Thyroid gland (tissue), 4 donors: Measurements from ENCODE around the gene DUS1L. TPM values are rescaled to one million over a fixed set of nuclear protein-coding genes. Genes with fewer than 3 reads are reported as not detected.
"Not testable (repeated sequence)": the region's sequence is repeated elsewhere in the genome, so short reads cannot be mapped to it uniquely, and the experiment has no call there.

Source experiments
- DNase-seq, 2 donors: peaks; one replicate each; pipeline ENCODE4 v3.0.0-alpha.2; 2019
- H3K27ac ChIP-seq, 3 donors: fragments of 200-600 bp; sonication (generic); 1 replicate in 2 of 3; 2 replicates in 1 of 3; pipeline ENCODE4 v1.5.1; 2016 to 2019; ENCODE audit warnings: mild to moderate bottlenecking in 1 of 3, moderate library complexity in 1 of 3
- H3K27me3 ChIP-seq: fragments of 200-600 bp; sonication (generic); one replicate; pipeline ENCODE4 v1.5.1; 2019
- H3K36me3 ChIP-seq, 2 donors: fragments of 200-600 bp; sonication (generic); one replicate each; pipeline ENCODE4 v1.5.1; 2016 to 2019
- H3K4me1 ChIP-seq, 2 donors: fragments of 200-600 bp; sonication (generic); one replicate each; pipeline ENCODE4 v1.5.1; 2017 to 2019
- H3K4me3 ChIP-seq, 3 donors: fragments of 200-600 bp; sonication (generic); replicated peaks in 1 of 3; 1 replicate in 2 of 3; 2 replicates in 1 of 3; pipeline ENCODE4 v1.5.1; 2016; ENCODE audit warnings: mild to moderate bottlenecking in 1 of 3
- H3K9me3 ChIP-seq: fragments of 200-600 bp; sonication (generic); one replicate; pipeline ENCODE4 v1.5.1; 2017
- POLR2A ChIP-seq, 2 donors: fragments of 450-650 bp; IDR thresholded peaks; one replicate each; pipeline ENCODE4 v1.6.1; 2017; ENCODE audit warnings: antibody characterized with exemption in 2 of 2, mild to moderate bottlenecking in 2 of 2, moderate library complexity in 1 of 2
- WGBS, 2 donors: methylation state at CpG; one replicate each; pipeline ENCODE4 v1.1.5; 2017; 5-methylcytosine and 5-hydroxymethylcytosine counted together
- intact Hi-C: fragments of 100-400 bp; cut with DNase I; formaldehyde crosslinking; loops from one replicate; pipeline ENCODE4 v1.15.1; 2023
- total RNA-seq, 4 donors: library from RNA; depleted of rRNA; stranded (reverse); fragments of >200 nt; gene quantifications; one replicate each; pipeline ENCODE4 v1.2.3, GENCODE V29; 2016
- TF ChIP-seq, protein P1 (sequence below), 6 experiments: fragments of 200-600 bp in 3 of 6; fragments of 450-650 bp in 3 of 6; sonication (generic) in 3 of 6; IDR thresholded peaks; one replicate each; pipeline ENCODE4 v1.5.1; 2016 to 2019; ENCODE audit warnings: antibody characterized with exemption in 6 of 6, mild to moderate bottlenecking in 2 of 6, inconsistent platforms in 1 of 6, moderate library complexity in 1 of 6

Gene DUS1L
- total RNA-seq, 4 donors from 2014 or later = 58.7 to 90.5 (median 75.5) TPM

DNA sequence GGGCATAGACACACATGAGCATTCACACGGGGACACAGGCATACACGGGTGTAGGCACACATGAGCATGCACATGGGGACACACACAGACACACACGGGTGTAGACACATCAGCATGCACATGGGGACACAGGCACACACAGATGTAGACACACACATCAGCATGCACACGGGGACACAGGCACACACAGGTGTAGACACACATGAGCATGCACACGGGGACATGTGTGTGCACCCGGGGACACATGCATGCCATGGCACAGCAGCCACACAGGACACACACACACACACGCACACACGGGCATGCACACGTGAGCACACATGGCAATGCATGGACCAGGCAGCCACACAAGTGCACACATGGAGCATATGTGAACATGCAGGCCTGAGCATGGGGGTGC is 23.0 kb downstream of the DUS1L start:
- intact Hi-C loops = no loop called here
- H3K27me3 ChIP-seq = no peaks in the 10 kb centered on the region
- H3K4me3 ChIP-seq = no peak overlapping the region
- H3K9me3 ChIP-seq = no peaks in the 10 kb centered on the region
- no peak for TF ChIP-seq POLR2A (IDR thresholded peaks at IDR 0.05)
- TF ChIP-seq, protein P1, sequence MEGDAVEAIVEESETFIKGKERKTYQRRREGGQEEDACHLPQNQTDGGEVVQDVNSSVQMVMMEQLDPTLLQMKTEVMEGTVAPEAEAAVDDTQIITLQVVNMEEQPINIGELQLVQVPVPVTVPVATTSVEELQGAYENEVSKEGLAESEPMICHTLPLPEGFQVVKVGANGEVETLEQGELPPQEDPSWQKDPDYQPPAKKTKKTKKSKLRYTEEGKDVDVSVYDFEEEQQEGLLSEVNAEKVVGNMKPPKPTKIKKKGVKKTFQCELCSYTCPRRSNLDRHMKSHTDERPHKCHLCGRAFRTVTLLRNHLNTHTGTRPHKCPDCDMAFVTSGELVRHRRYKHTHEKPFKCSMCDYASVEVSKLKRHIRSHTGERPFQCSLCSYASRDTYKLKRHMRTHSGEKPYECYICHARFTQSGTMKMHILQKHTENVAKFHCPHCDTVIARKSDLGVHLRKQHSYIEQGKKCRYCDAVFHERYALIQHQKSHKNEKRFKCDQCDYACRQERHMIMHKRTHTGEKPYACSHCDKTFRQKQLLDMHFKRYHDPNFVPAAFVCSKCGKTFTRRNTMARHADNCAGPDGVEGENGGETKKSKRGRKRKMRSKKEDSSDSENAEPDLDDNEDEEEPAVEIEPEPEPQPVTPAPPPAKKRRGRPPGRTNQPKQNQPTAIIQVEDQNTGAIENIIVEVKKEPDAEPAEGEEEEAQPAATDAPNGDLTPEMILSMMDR (IDR thresholded peaks at IDR 0.05) = no peak
- no peak overlapping the region for H3K27ac ChIP-seq
- no peaks in the 10 kb centered on the region for H3K36me3 ChIP-seq
- WGBS, 2 donors = 82 to 93% methylated on average over 3 to 7 of the region's 9 CpGs
- no peak for DNase-seq
- no peaks in the 10 kb centered on the region for H3K4me1 ChIP-seq

DNA sequence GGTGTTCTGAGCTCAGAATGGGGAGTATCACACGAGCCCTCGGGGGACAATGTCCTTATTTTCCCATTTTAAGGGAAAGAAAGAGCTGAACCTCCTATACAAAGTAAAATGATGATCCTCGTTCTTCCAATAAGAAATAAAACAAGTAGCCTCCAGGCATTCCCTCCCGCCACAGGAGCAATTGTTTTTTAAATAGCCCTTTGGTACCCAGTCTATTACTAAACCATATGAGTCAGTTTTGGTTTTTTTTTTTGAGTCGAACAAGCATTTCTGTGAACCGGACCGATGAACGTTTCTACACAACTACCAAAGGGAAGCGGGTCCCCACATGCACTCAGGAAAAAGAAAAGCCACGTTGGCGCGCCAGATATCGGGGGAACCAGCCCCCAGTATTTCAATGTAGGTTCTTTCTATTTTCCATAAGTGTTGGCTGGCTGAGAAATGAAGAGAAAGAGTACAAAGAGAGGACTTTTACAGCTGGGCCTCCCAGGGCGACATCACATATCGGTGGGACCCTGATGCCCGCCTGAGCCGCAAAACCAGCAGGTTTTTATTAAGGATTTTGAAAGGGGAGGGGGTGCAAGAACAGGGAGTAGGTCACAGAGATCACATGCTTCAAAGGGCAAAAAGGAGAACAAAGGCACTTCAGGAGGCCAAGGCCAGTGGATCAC is 24.3 kb downstream of the DUS1L start:
- TF ChIP-seq POLR2A (IDR thresholded peaks at IDR 0.05) = no peak
- TF ChIP-seq, protein P1 (IDR thresholded peaks at IDR 0.05) = no peak
- intact Hi-C loops = no loop called here
- WGBS, 2 donors = 87 to 90% methylated on average over 17 of the region's 17 CpGs
- Histone ChIP-seq H3K27ac (no peak overlapping the region), H3K4me3 (no peak overlapping the region), H3K27me3 (no peaks in the 10 kb centered on the region), H3K9me3 (no peaks in the 10 kb centered on the region), H3K4me1 (peaks cover 6 to 7% of the 10 kb centered on the region in 2 donors), H3K36me3 (no peaks in the 10 kb centered on the region)
- DNase-seq = no peak

DNA sequence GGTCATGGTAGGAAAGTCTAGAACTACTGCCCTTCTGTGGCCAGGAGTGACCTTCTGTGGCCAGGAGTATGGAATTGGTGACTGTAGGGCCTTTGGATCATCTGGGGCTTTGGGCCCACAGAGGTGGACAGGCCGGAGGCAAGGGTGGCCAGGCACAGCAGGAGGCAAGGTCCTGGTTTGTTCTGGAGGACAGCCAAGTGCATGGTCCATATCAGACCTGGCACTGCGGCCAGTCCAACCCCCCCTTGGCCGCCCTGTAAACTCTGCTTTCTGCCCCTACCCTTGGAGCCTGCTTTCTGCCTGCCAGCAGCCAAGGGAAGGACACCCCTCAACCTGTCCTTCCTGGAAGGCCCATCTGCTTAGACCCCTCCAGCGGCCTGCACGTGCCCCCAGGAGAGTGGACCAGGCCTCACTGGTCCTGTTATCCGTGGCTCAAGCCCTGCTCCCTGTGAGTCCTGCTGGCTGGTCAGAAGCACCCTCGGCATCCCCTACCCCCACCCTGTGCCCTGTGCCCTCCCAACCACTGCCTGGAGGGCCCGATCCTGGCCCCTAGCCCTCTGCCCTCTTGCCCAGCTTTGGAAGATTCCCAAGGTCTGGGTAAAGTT is 25.8 kb downstream of the DUS1L start:
- no peak overlapping the region for H3K27ac ChIP-seq
- H3K36me3 ChIP-seq = no peaks in the 10 kb centered on the region
- no peak overlapping the region for H3K4me3 ChIP-seq
- H3K27me3 ChIP-seq = no peaks in the 10 kb centered on the region
- TF ChIP-seq, protein P1 (IDR thresholded peaks at IDR 0.05) = no peak
- TF ChIP-seq POLR2A (IDR thresholded peaks at IDR 0.05) = no peak
- intact Hi-C loops = no loop called here
- H3K9me3 ChIP-seq = no peaks in the 10 kb centered on the region
- peaks cover 7 to 15% of the 10 kb centered on the region in 2 donors for H3K4me1 ChIP-seq
- DNase-seq = no peak
- 88 to 90% methylated on average over 7 to 8 of the region's 8 CpGs for WGBS, 2 donors

DNA sequence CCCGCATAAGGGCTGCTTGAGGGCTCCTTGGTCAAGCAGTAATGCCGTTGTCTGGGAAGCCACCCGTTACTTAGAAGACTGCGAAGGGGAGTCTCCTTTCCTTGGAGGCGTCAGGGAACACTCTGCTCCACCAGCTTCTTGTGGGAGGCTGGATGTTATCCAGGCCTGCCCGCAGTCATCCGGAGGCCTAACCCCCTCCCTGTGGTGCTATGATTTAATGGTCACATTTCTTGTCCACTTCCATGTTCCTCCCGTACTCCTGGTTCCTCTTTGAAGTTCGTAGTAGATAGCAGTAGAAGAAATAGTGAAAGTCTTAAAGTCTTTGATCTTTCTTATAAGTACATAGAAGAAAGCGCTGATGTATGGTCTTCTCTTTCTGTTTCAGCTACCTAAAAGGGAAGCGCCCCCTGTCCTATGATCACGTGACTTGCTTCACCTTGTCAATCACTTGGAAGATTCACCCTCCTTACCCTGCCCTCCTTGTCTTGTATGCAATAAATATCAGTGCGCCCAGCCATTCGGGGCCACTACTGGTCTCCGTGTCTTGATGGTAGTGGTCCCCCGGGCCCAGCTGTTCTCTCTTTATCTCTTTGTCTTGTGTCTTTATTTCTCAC is 26.7 kb downstream of the DUS1L start:
- 80 to 83% methylated on average over 16 of the region's 16 CpGs for WGBS, 2 donors
- H3K4me1 ChIP-seq = peaks cover 7 to 15% of the 10 kb centered on the region in 2 donors
- H3K36me3 ChIP-seq, H3K27me3 ChIP-seq, H3K4me3 ChIP-seq, H3K27ac ChIP-seq, intact Hi-C loops, H3K9me3 ChIP-seq, DNase-seq: not testable (repeated sequence)

DNA sequence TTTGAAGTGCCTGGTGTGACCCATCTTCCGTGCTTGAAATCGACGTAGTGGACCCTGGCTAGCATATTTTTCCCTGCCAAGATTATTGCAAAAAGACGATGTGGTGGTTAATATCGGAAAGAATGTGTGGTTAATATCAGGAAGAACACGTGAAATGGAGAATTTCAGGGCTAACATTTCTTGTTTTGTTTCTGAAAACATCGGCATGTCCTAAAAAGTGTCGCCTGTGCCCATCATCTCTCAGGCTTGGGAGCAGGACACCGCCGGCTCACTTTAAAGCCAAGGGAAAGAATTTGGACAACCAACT is 27.8 kb downstream of the DUS1L start:
- intact Hi-C loops = no loop called here
- WGBS, 2 donors = 11 to 13% methylated on average over 10 of the region's 10 CpGs

More for the DNA sequence above, 27.8 kb downstream of the DUS1L start:
- Histone ChIP-seq H3K36me3 (no peaks in the 10 kb centered on the region), H3K9me3 (no peaks in the 10 kb centered on the region), H3K4me3 (peak overlapping the region in 1 of 3 donors; percentile 69), H3K4me1 (peaks cover 7 to 15% of the 10 kb centered on the region in 2 donors), H3K27ac (peak overlapping the region in 1 of 3 donors; percentile 93), H3K27me3 (no peaks in the 10 kb centered on the region)
- no peak for TF ChIP-seq POLR2A (IDR thresholded peaks at IDR 0.05)
- TF ChIP-seq, protein P1 (IDR thresholded peaks at IDR 0.05) = no peak
- no peak for DNase-seq
